ENCODE results near the gene EIF4G3.

DNA sequence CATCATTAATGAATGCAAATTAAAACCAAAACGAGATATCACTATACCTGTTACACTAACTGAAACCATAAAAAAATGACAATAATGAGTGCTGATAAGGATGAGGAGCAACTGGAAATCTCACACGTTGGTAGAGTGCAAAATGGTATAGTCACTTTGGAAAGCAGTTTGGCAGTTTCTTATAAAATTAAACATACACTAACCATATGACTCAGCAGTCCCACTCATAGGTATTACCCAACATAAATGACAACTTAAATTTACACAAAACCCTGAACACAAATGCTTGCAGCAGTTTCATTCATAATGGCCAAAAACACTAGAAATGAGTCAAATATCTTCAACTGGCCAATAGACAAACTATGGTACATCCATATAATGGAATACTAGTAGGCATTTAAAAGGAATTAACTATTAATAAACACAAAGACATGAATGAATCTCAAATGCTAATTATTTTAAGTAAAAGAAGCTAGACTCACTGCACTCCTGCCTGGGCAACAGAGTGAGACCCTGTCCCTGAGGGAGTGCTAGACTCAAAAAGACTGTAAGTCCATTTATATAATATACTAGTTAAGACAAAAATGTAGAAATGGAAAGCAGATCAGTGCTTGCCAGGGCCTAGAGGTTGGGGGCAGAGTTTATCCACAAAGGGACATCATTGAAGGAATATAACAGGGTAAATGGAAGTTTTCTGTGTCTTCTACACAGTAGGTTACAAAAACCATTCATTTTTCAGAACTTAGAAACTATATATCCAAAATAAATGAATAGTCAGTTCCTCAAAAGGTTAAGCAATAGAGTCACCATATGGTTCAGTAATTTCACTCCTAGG, 77.4 kb downstream of the EIF4G3 start:
- TF ChIP-seq CTCF (IDR thresholded peaks at IDR 0.05) (no peak), POLR2AphosphoS5 (IDR thresholded peaks at IDR 0.05) (no peak)

Measured in transverse colon (tissue), 4 donors.